OCI-LY3 (cell line): ENCODE results near the gene FBXO3.

Experiments
- H2AFZ ChIP-seq: fragments of 200-600, 300-600 bp; shearing (Covaris generic); 2 replicates; pipeline ENCODE4 v1.6.0; 2014; ENCODE audit warnings: antibody characterized with exemption, low read depth, low read length
- H3K27ac ChIP-seq: fragments of 200-600, 300-600 bp; sonication (generic); 2 replicates; pipeline ENCODE4 v1.5.1; 2014; ENCODE audit warnings: mild to moderate bottlenecking, low read length, moderate library complexity, mixed read lengths
- H3K27me3 ChIP-seq: fragments of 200-600, 300-600 bp; sonication (generic); 2 replicates; pipeline ENCODE4 v1.6.1; 2014; ENCODE audit warnings: low read depth, low read length, mixed read lengths
- H3K36me3 ChIP-seq: fragments of 200-600, 300-600 bp; sonication (generic); replicated peaks from 2 replicates; pipeline ENCODE3; 2014; ENCODE audit warnings: low read depth, low read length, mixed read lengths
- H3K4me1 ChIP-seq: fragments of 300-600, 200-600 bp; sonication (generic); 2 replicates; pipeline ENCODE4 v1.6.1; 2014; ENCODE audit warnings: low read length, mixed read lengths
- H3K4me2 ChIP-seq: fragments of 200-600, 300-600 bp; sonication (generic); 2 replicates; pipeline ENCODE4 v1.6.1; 2014; ENCODE audit warnings: low read length, mixed read lengths
- H3K4me3 ChIP-seq: fragments of 300-600, 200-600 bp; sonication (generic); 2 replicates; pipeline ENCODE4 v1.5.1; 2014; ENCODE audit warnings: antibody characterized with exemption, mild to moderate bottlenecking, low read length, moderate library complexity
- H3K79me2 ChIP-seq: fragments of 300-600, 200-600 bp; shearing (Covaris generic); 2 replicates; pipeline ENCODE4 v1.6.1; 2014; ENCODE audit warnings: mild to moderate bottlenecking, low read length, mixed read lengths
- H3K9ac ChIP-seq: fragments of 300-600, 200-600 bp; shearing (Covaris generic); 2 replicates; pipeline ENCODE4 v1.6.0; 2014; ENCODE audit warnings: mild to moderate bottlenecking, low read length, moderate library complexity
- H3K9me3 ChIP-seq: fragments of 200-600, 300-600 bp; shearing (Covaris generic); 2 replicates; pipeline ENCODE4 v1.6.1; 2014; ENCODE audit warnings: low read length, mixed read lengths; ENCODE audit not compliant: insufficient read depth
- H4K20me1 ChIP-seq: fragments of 200-600, 300-600 bp; sonication (generic); 2 replicates; pipeline ENCODE4 v1.6.1; 2016; ENCODE audit warnings: low read length, mixed read lengths; ENCODE audit not compliant: insufficient read depth
- EZH2phosphoT487 ChIP-seq: fragments of 200-600 bp; shearing (Covaris generic); IDR thresholded peaks from 2 replicates; pipeline ENCODE4 v1.6.1; 2018; ENCODE audit warnings: antibody characterized with exemption, mixed run types, low read depth
- TF ChIP-seq, protein P1 (sequence below): fragments of 200-600, 300-600 bp; sonication (generic); IDR thresholded peaks from 2 replicates; pipeline ENCODE4 v1.5.1; 2014; ENCODE audit warnings: antibody characterized with exemption, low read length, low read depth

Gene FBXO3

GRCh38 chr11:33722590-33723234 is 51.6 kb downstream of the FBXO3 start:
- no peak overlapping the region for H3K4me3 ChIP-seq
- no peaks in the 10 kb centered on the region for H3K9me3 ChIP-seq
- H3K36me3 ChIP-seq = peaks cover 28% of the 10 kb centered on the region
- TF ChIP-seq, protein P1, sequence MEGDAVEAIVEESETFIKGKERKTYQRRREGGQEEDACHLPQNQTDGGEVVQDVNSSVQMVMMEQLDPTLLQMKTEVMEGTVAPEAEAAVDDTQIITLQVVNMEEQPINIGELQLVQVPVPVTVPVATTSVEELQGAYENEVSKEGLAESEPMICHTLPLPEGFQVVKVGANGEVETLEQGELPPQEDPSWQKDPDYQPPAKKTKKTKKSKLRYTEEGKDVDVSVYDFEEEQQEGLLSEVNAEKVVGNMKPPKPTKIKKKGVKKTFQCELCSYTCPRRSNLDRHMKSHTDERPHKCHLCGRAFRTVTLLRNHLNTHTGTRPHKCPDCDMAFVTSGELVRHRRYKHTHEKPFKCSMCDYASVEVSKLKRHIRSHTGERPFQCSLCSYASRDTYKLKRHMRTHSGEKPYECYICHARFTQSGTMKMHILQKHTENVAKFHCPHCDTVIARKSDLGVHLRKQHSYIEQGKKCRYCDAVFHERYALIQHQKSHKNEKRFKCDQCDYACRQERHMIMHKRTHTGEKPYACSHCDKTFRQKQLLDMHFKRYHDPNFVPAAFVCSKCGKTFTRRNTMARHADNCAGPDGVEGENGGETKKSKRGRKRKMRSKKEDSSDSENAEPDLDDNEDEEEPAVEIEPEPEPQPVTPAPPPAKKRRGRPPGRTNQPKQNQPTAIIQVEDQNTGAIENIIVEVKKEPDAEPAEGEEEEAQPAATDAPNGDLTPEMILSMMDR = no peak
- TF ChIP-seq EZH2phosphoT487 = no peak
- no peak overlapping the region for H2AFZ ChIP-seq
- H3K4me1 ChIP-seq = peaks cover 15% of the 10 kb centered on the region
- no peak overlapping the region for H3K9ac ChIP-seq
- no peak overlapping the region for H3K4me2 ChIP-seq
- H3K27me3 ChIP-seq = no peaks in the 10 kb centered on the region
- H4K20me1 ChIP-seq = peaks cover 39% of the 10 kb centered on the region
- H3K27ac ChIP-seq = no peak overlapping the region
- H3K79me2 ChIP-seq = peaks cover 44% of the 10 kb centered on the region

- Histone ChIP-seq H3K27ac (no peak overlapping the region), H3K36me3 (peaks cover 34% of the 10 kb centered on the region), H3K9ac (no peak overlapping the region), H3K9me3 (no peaks in the 10 kb centered on the region), H3K4me1 (peaks cover 15% of the 10 kb centered on the region), H3K4me2 (no peak overlapping the region), H4K20me1 (peaks cover 39% of the 10 kb centered on the region), H3K79me2 (peaks cover 38% of the 10 kb centered on the region), H2AFZ (no peak overlapping the region), H3K27me3 (no peaks in the 10 kb centered on the region), H3K4me3 (no peak overlapping the region)
- no peak for TF ChIP-seq EZH2phosphoT487
- TF ChIP-seq, protein P1 = no peak
Observed at GRCh38 chr11:33721984-33722383, 52.3 kb downstream of the FBXO3 start.

DNA sequence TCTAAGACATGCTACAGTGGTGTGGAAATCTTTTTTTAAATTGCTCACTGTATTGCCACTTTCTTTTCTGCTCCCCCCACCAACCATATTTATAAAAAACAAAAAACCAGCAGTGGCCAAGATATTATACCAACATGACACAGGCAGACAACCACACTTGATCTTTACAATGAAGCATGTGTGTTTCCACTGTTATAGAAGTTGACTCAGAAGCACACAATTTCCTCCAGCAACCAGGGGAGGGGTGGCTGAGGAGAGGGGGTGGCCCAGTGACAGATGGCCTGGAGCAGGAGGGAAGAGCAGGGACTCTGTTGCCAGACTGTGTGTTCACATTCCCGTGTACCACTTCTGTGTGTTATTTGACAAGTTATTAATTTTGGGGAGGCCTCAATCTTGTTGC is 52.9 kb downstream of the FBXO3 start:
- Histone ChIP-seq H3K79me2 (peaks cover 37% of the 10 kb centered on the region), H3K27ac (no peak overlapping the region)
- TF ChIP-seq, protein P1 = no peak
- no peak for TF ChIP-seq EZH2phosphoT487

DNA sequence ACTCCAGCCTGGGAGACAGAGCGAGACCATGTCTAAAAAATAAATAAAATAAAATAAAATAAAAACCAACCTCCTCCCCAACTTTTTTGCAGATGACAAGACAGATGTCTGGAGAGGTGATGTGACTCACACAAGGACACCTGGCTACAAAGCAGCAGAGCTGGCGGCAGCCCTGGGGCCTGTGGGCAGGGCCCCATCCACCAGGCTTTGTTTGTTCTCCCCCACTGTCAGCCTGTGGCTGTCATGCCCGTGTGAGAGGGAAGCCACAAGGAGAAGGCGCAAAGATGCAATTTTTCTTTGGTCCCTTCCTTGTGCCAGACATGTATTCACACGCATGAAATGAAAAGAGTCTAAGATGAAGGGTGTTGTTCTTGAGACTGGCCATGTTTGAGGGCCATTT is 54.7 kb downstream of the FBXO3 start:
- peaks cover 25% of the 10 kb centered on the region for H3K79me2 ChIP-seq
- no peak overlapping the region for H3K4me2 ChIP-seq
- H3K27ac ChIP-seq = no peak overlapping the region
- TF ChIP-seq, protein P1 = no peak
- no peak for TF ChIP-seq EZH2phosphoT487
- H2AFZ ChIP-seq = no peak overlapping the region
- no peak overlapping the region for H3K4me3 ChIP-seq
- peaks cover 40% of the 10 kb centered on the region for H3K36me3 ChIP-seq
- H3K9ac ChIP-seq = no peak overlapping the region
- H3K9me3 ChIP-seq = no peaks in the 10 kb centered on the region
- no peaks in the 10 kb centered on the region for H3K27me3 ChIP-seq
- H4K20me1 ChIP-seq = peaks cover 30% of the 10 kb centered on the region
- peaks cover 12% of the 10 kb centered on the region for H3K4me1 ChIP-seq

More for the DNA sequence above, 52.9 kb downstream of the FBXO3 start:
- Histone ChIP-seq H3K9ac (no peak overlapping the region), H3K4me2 (no peak overlapping the region), H3K9me3 (no peaks in the 10 kb centered on the region), H4K20me1 (peaks cover 39% of the 10 kb centered on the region), H3K4me3 (no peak overlapping the region), H3K27me3 (no peaks in the 10 kb centered on the region), H3K36me3 (peaks cover 40% of the 10 kb centered on the region), H2AFZ (no peak overlapping the region), H3K4me1 (peaks cover 15% of the 10 kb centered on the region)
